Mesothelial cell of epicardium (in vitro differentiated cells): ENCODE data around the gene NACC2. TPM values are rescaled to one million over a fixed set of nuclear protein-coding genes. Genes with fewer than 3 reads are reported as not detected.
"Not testable (repeated sequence)": the region's sequence is repeated elsewhere in the genome, so short reads cannot be mapped to it uniquely, and the experiment has no call there.

ENCODE experiments used
- DNase-seq, 2 experiments: peaks; one replicate each; pipeline ENCODE4 v3.0.0; 2021; ENCODE audit warnings: low spot score in 2 of 2; ENCODE audit not compliant: unreplicated experiment in 2 of 2
- H3K27ac Mint-ChIP-seq: 2 replicates; pipeline ENCODE4 v1.8.0; 2021; ENCODE audit warnings: mixed read lengths
- H3K27me3 Mint-ChIP-seq: 2 replicates; pipeline ENCODE4 v1.8.0; 2021; ENCODE audit warnings: low read depth, mixed read lengths
- H3K36me3 Mint-ChIP-seq: 2 replicates; pipeline ENCODE4 v1.8.0; 2021; ENCODE audit warnings: mixed read lengths
- H3K4me1 Mint-ChIP-seq: 2 replicates; pipeline ENCODE4 v1.8.0; 2021; ENCODE audit warnings: mixed read lengths
- H3K4me3 Mint-ChIP-seq: 2 replicates; pipeline ENCODE4 v1.8.0; 2021; ENCODE audit warnings: mild to moderate bottlenecking, moderate library complexity, mixed read lengths
- H3K9me3 Mint-ChIP-seq: 2 replicates; pipeline ENCODE4 v1.8.0; 2021; ENCODE audit warnings: mixed read lengths
- CTCF ChIP-seq: fragments of 200-600 bp; sonication (generic); IDR thresholded peaks from one replicate; pipeline ENCODE4 v1.5.0; 2021; ENCODE audit warnings: antibody characterized with exemption; ENCODE audit not compliant: unreplicated experiment
- total RNA-seq: library from RNA; stranded (reverse); gene quantifications from 3 replicates; pipeline ENCODE4 v1.2.1, GENCODE V29; 2021

The NACC2 gene
- total RNA-seq, 1 donor from 2014 or later: 18.4 TPM

GRCh38 chr9:136044971-136045594, 50.0 kb downstream of the NACC2 start:
- TF ChIP-seq CTCF: no peak
- Mint-ChIP-seq H3K4me1 (peaks cover 3% of the 10 kb centered on the region), H3K27ac (no peak overlapping the region), H3K36me3 (peaks cover 11% of the 10 kb centered on the region), H3K4me3 (no peak overlapping the region), H3K27me3 (no peaks in the 10 kb centered on the region), H3K9me3 (no peaks in the 10 kb centered on the region)
- no peak for DNase-seq

- H3K27ac Mint-ChIP-seq: no peak overlapping the region
- H3K36me3 Mint-ChIP-seq: peaks cover 16% of the 10 kb centered on the region
- H3K4me3 Mint-ChIP-seq: no peak overlapping the region
- DNase-seq: no peak
- no peak for TF ChIP-seq CTCF
- peaks cover 1% of the 10 kb centered on the region for H3K4me1 Mint-ChIP-seq
- peaks cover 5% of the 10 kb centered on the region for H3K9me3 Mint-ChIP-seq
- no peaks in the 10 kb centered on the region for H3K27me3 Mint-ChIP-seq
These were observed 50.7 kb downstream of the NACC2 start for GRCh38 chr9:136044207-136044970.

GRCh38 chr9:136043441-136043991, 51.6 kb downstream of the NACC2 start:
- peak overlapping the region; percentile 19 for H3K27ac Mint-ChIP-seq
- no peak overlapping the region for H3K4me3 Mint-ChIP-seq
- no peak for TF ChIP-seq CTCF
- H3K27me3 Mint-ChIP-seq: no peaks in the 10 kb centered on the region
- peaks cover 23% of the 10 kb centered on the region for H3K36me3 Mint-ChIP-seq
- DNase-seq: no peak
- peaks cover 1% of the 10 kb centered on the region for H3K4me1 Mint-ChIP-seq
- H3K9me3 Mint-ChIP-seq: peaks cover 14% of the 10 kb centered on the region

- H3K36me3 Mint-ChIP-seq: peaks cover 30% of the 10 kb centered on the region
- no peak for TF ChIP-seq CTCF
- H3K4me1 Mint-ChIP-seq: peaks cover 1% of the 10 kb centered on the region
- DNase-seq: no peak
- H3K27me3 Mint-ChIP-seq: no peaks in the 10 kb centered on the region
- H3K9me3 Mint-ChIP-seq: peaks cover 19% of the 10 kb centered on the region
- no peak overlapping the region for H3K4me3 Mint-ChIP-seq
- no peak overlapping the region for H3K27ac Mint-ChIP-seq
These were observed 52.5 kb downstream of the NACC2 start for GRCh38 chr9:136042541-136042940.

- not testable (repeated sequence) for H3K27me3 Mint-ChIP-seq, H3K4me3 Mint-ChIP-seq, H3K4me1 Mint-ChIP-seq, H3K27ac Mint-ChIP-seq, DNase-seq
- Mint-ChIP-seq H3K36me3 (peaks cover 39% of the 10 kb centered on the region), H3K9me3 (peaks cover 30% of the 10 kb centered on the region)
These were observed 54.2 kb downstream of the NACC2 start for GRCh38 chr9:136040848-136041247.

GRCh38 chr9:136039488-136039887, 55.6 kb downstream of the NACC2 start:
- Mint-ChIP-seq H3K4me1 (no peaks in the 10 kb centered on the region), H3K27ac (no peak overlapping the region), H3K36me3 (peaks cover 44% of the 10 kb centered on the region), H3K9me3 (peaks cover 30% of the 10 kb centered on the region), H3K27me3 (no peaks in the 10 kb centered on the region), H3K4me3 (no peak overlapping the region)
- DNase-seq: no peak
- no peak for TF ChIP-seq CTCF
